Stomach (tissue), 19 donors: ENCODE results near the gene FAT2. TPM values are rescaled to one million over a fixed set of nuclear protein-coding genes. Genes with fewer than 3 reads are reported as not detected.

Source experiments
- DNase-seq, 2 donors: peaks; one replicate each; pipeline versions ENCODE4 v3.0.0 to v3.0.0-alpha.2; 2013 to 2019
- H3K27ac ChIP-seq, 5 donors: fragments of 200-600 bp in 4 of 5; sonication (generic) in 4 of 5; one replicate each; pipeline ENCODE4 v1.5.1; 2013 to 2019; ENCODE audit warnings: mild to moderate bottlenecking in 1 of 5, moderate library complexity in 1 of 5
- H3K27me3 ChIP-seq, 3 donors: fragments of 200-600 bp; sonication (generic); one replicate each; pipeline ENCODE4 v1.5.1; 2017 to 2019; ENCODE audit warnings: mixed run types in 1 of 3
- H3K36me3 ChIP-seq, 4 donors: fragments of 200-600 bp; sonication (generic); 1 replicate in 3 of 4; 2 replicates in 1 of 4; pipeline ENCODE4 v1.5.1; 2016 to 2019
- H3K4me1 ChIP-seq, 4 donors: fragments of 200-600 bp; sonication (generic); one replicate each; pipeline ENCODE4 v1.5.1; 2016 to 2019
- H3K4me3 ChIP-seq, 4 donors: fragments of 200-600 bp; sonication (generic) in 3 of 4; one replicate each; pipeline ENCODE4 v1.5.1; 2016 to 2019; ENCODE audit warnings: mild to moderate bottlenecking in 1 of 4
- H3K9me3 ChIP-seq, 4 donors: fragments of 200-600 bp; sonication (generic); one replicate each; pipeline ENCODE4 v1.5.1; 2016 to 2019
- CTCF ChIP-seq, 7 experiments: fragments of 450-650 bp in 4 of 7; fragments of 200-600 bp in 3 of 7; sonication (generic) in 3 of 7; IDR thresholded peaks; one replicate each; pipeline ENCODE4 v1.5.1; 2016 to 2019; ENCODE audit warnings: antibody characterized with exemption in 7 of 7, control low read depth in 2 of 7, mild to moderate bottlenecking in 1 of 7
- EP300 ChIP-seq: sonication (generic); formaldehyde crosslinking; IDR thresholded peaks from one replicate; pipeline ENCODE4 v1.6.1; 2017; ENCODE audit warnings: antibody characterized with exemption
- POLR2A ChIP-seq, 4 donors: fragments of 450-650 bp; IDR thresholded peaks; one replicate each; pipeline ENCODE4 v1.6.1; 2016; ENCODE audit warnings: antibody characterized with exemption in 4 of 4, control low read depth in 2 of 4, mild to moderate bottlenecking in 1 of 4, moderate library complexity in 1 of 4
- POLR2AphosphoS5 ChIP-seq, 3 donors: sonication (generic); formaldehyde crosslinking; IDR thresholded peaks; one replicate each; pipeline ENCODE4 v1.6.1; 2016; ENCODE audit warnings: antibody characterized with exemption in 3 of 3
- WGBS, 5 donors: extraction: QIAGEN DNeasy Blood & Tissue Kit in 3 of 5; methylation state at CpG; one replicate each; pipeline versions ENCODE4 v1.1.5 to v1.1.7; 2013 to 2018; 5-methylcytosine and 5-hydroxymethylcytosine counted together
- intact Hi-C: fragments of 100-400 bp; cut with DNase I; formaldehyde crosslinking; loops from one replicate; pipeline ENCODE4 v1.15.1; 2023; ENCODE audit warnings: low total_unique reads
- long read RNA-seq, 10 donors: transcript quantifications; one replicate each; lab custom pipeline, GENCODE V29; 2026
- polyA plus RNA-seq, 3 donors: library from polyadenylated mRNA; stranded (reverse); fragments of 200-250 nt; gene quantifications; one replicate each; pipeline ENCODE4 v1.2.3, GENCODE V29; 2013
- total RNA-seq, 5 donors: library from RNA; depleted of rRNA; stranded (reverse); fragments of >200 nt; gene quantifications; one replicate each; pipeline versions ENCODE4 v1.1.0 to v1.2.3, GENCODE V29; 2014 to 2016
- donor health status: healthy with polysubstance abuse.
- donor health status: Bipolar disorder and iron deficiency.
- donor health status: healthy.

Gene FAT2
- 1 to 10 TPM in 1 of 5 donors, under 1 TPM in 2, not detected in 2; 0.18 to 4.5 (median 0.58) TPM for total RNA-seq
- 10 to 100 TPM in 1 of 3 donors, not detected in 2; 16.8 TPM for polyA plus RNA-seq
- long read RNA-seq, donor 1: 0 reads
- long read RNA-seq, donor 2: 0 reads
- long read RNA-seq, donor 3: 0 reads
- long read RNA-seq, donor 4: 0 reads
- long read RNA-seq, donor 5: 0 reads
- long read RNA-seq, donor 6: 0 reads
- long read RNA-seq, donor 7: 0 reads
- long read RNA-seq, donor 8: 0 reads
- long read RNA-seq, donor 9: 0 reads
- long read RNA-seq, donor 10: 0 reads

GRCh38 chr5:151591144-151591819 lies at the start of gene FAT2:
FAT2 (minus strand) TSS chr5:151591331; CDS start chr5:151568931, 22,400 bp downstream.
- no peaks in the 10 kb centered on the region for H3K4me1 ChIP-seq
- H3K36me3 ChIP-seq: no peaks in the 10 kb centered on the region
- no peak within 1 kb of the TSS for H3K4me3 ChIP-seq
- intact Hi-C loops: no loop called here
- DNase-seq: peak in 1 of 2 donors; percentile 29
- no peak within 1 kb of the TSS for H3K27ac ChIP-seq
- 27 to 43% (median 31%) methylated on average over 13 of the region's 13 CpGs for WGBS, 5 donors
- no peak for TF ChIP-seq POLR2AphosphoS5 (IDR thresholded peaks at IDR 0.05)
- no peak for TF ChIP-seq EP300
- no peak for TF ChIP-seq CTCF (IDR thresholded peaks at IDR 0.05)
- TF ChIP-seq POLR2A (IDR thresholded peaks at IDR 0.05): no peak
- no peaks in the 10 kb centered on the region for H3K9me3 ChIP-seq
- H3K27me3 ChIP-seq: peaks cover 0 to 24% (median 0%) of the 10 kb centered on the region in 3 donors

- Histone ChIP-seq H3K27me3 (peaks cover 0 to 10% (median 0%) of the 10 kb centered on the region in 3 donors), H3K36me3 (no peaks in the 10 kb centered on the region), H3K27ac (no peak overlapping the region), H3K9me3 (no peaks in the 10 kb centered on the region), H3K4me1 (no peaks in the 10 kb centered on the region), H3K4me3 (no peak overlapping the region)
- no peak for DNase-seq
- WGBS, 5 donors: 79 to 95% (median 89%) methylated on average over 4 of the region's 4 CpGs
- intact Hi-C loops: no loop called here
- no peak for TF ChIP-seq CTCF (IDR thresholded peaks at IDR 0.05)
- no peak for TF ChIP-seq POLR2AphosphoS5 (IDR thresholded peaks at IDR 0.05)
- no peak for TF ChIP-seq EP300
- TF ChIP-seq POLR2A (IDR thresholded peaks at IDR 0.05): no peak
These were observed 47.5 kb upstream of the FAT2 start for GRCh38 chr5:151638619-151639018.

- intact Hi-C loops: no loop called here
- Histone ChIP-seq H3K36me3 (no peaks in the 10 kb centered on the region), H3K4me1 (no peaks in the 10 kb centered on the region), H3K27me3 (peaks cover 0 to 11% (median 0%) of the 10 kb centered on the region in 3 donors), H3K4me3 (no peak overlapping the region), H3K9me3 (no peaks in the 10 kb centered on the region), H3K27ac (no peak overlapping the region)
- TF ChIP-seq EP300: no peak
- TF ChIP-seq POLR2A (IDR thresholded peaks at IDR 0.05): no peak
- TF ChIP-seq CTCF (IDR thresholded peaks at IDR 0.05): no peak
- TF ChIP-seq POLR2AphosphoS5 (IDR thresholded peaks at IDR 0.05): no peak
- 71 to 74% (median 73%) methylated on average over 5 of the region's 5 CpGs for WGBS, 5 donors
- DNase-seq: peak in 1 of 2 donors; percentile 22
These were observed 46.5 kb upstream of the FAT2 start for GRCh38 chr5:151637676-151638075.

GRCh38 chr5:151633892-151634291 lies 42.8 kb upstream of the FAT2 start:
- H3K9me3 ChIP-seq: no peaks in the 10 kb centered on the region
- no peaks in the 10 kb centered on the region for H3K4me1 ChIP-seq
- H3K4me3 ChIP-seq: no peak overlapping the region
- no peak overlapping the region for H3K27ac ChIP-seq
- intact Hi-C loops: no loop called here
- no peak for DNase-seq
- 71 to 100% (median 81%) methylated on average over 1 of the region's 1 CpG for WGBS, 5 donors
- TF ChIP-seq POLR2AphosphoS5 (IDR thresholded peaks at IDR 0.05) (no peak), CTCF (IDR thresholded peaks at IDR 0.05) (no peak)
- no peaks in the 10 kb centered on the region for H3K36me3 ChIP-seq
- H3K27me3 ChIP-seq: peaks cover 0 to 11% (median 0%) of the 10 kb centered on the region in 3 donors
